Common myeloid progenitor, CD34-positive (primary cell): Measurements from ENCODE around the gene SYNDIG1.
A peak's percentile ranks its signal among the peaks of the same experiment; 100 is the strongest.

Source experiments
- CTCF ChIA-PET: fragments of 350-600 bp; sonication (Branson Sonifier 250); formaldehyde crosslinking; loops from one replicate; lab custom pipeline; 2021; ENCODE audit warnings: antibody characterized with exemption; lab: Charles Lee
- POLR2A ChIA-PET: fragments of 350-600 bp; sonication (Branson Sonifier 250); formaldehyde crosslinking; loops from one replicate; lab custom pipeline; 2021; ENCODE audit warnings: antibody characterized with exemption; lab: Charles Lee
- DNase-seq, 3 donors: peaks; one replicate each; pipeline versions ENCODE4 v3.0.0 to v3.0.0-alpha.2; 2013
- H3K27ac ChIP-seq, 2 experiments: 1 replicate in 1 of 2; 2 replicates in 1 of 2; pipeline ENCODE4 v1.7.0; 2013; ENCODE audit warnings: inconsistent platforms in 2 of 2, low read length in 2 of 2, mild to moderate bottlenecking in 2 of 2, low read depth in 1 of 2, moderate library complexity in 1 of 2; ENCODE audit not compliant: severe bottlenecking in 2 of 2, insufficient read depth in 1 of 2, poor library complexity in 1 of 2
- H3K27me3 ChIP-seq, 5 experiments: replicated peaks in 2 of 5; 1 replicate in 3 of 5; 2 replicates in 2 of 5; pipeline versions ENCODE4 v1.6.1 to v1.7.0; 2013; ENCODE audit warnings: low read length in 4 of 5, mild to moderate bottlenecking in 2 of 5, moderate library complexity in 2 of 5, inconsistent platforms in 1 of 5; ENCODE audit not compliant: insufficient read depth in 5 of 5, control insufficient read depth in 4 of 5
- H3K36me3 ChIP-seq, 4 experiments: 1 replicate in 2 of 4; 2 replicates in 2 of 4; pipeline versions ENCODE4 v1.6.1 to v1.7.0; 2013; ENCODE audit warnings: low read length in 3 of 4, control low read depth in 1 of 4, mild to moderate bottlenecking in 1 of 4; ENCODE audit not compliant: control insufficient read depth in 4 of 4, insufficient read depth in 4 of 4
- H3K4me1 ChIP-seq, 4 experiments: 1 replicate in 3 of 4; 2 replicates in 1 of 4; pipeline versions ENCODE4 v1.6.1 to v1.7.1; 2013; ENCODE audit warnings: low read length in 3 of 4, mild to moderate bottlenecking in 3 of 4, control low read depth in 1 of 4, inconsistent platforms in 1 of 4, moderate library complexity in 1 of 4; ENCODE audit not compliant: control insufficient read depth in 4 of 4, insufficient read depth in 4 of 4; ENCODE audit errors: control extremely low read depth in 1 of 4
- H3K4me3 ChIP-seq, 7 experiments: 1 replicate in 4 of 7; 2 replicates in 3 of 7; pipeline versions ENCODE4 v1.5.1 to v1.7.0; 2013; ENCODE audit warnings: mild to moderate bottlenecking in 7 of 7, low read length in 6 of 7, moderate library complexity in 6 of 7, inconsistent platforms in 2 of 7, low read depth in 2 of 7, control low read depth in 1 of 7; ENCODE audit not compliant: insufficient read depth in 4 of 7, control insufficient read depth in 1 of 7; ENCODE audit errors: extremely low read depth in 1 of 7
- H3K9me3 ChIP-seq, 5 experiments: 1 replicate in 4 of 5; 2 replicates in 1 of 5; pipeline versions ENCODE4 v1.6.1 to v1.7.1; 2013; ENCODE audit warnings: low read length in 4 of 5, mild to moderate bottlenecking in 2 of 5, inconsistent platforms in 1 of 5, low read depth in 1 of 5, moderate library complexity in 1 of 5; ENCODE audit not compliant: control insufficient read depth in 4 of 5, insufficient read depth in 2 of 5; ENCODE audit errors: control extremely low read depth in 1 of 5
- WGBS: methylation state at CpG from one replicate; pipeline ENCODE4 v1.1.5; 2013; ENCODE audit not compliant: insufficient coverage; 5-methylcytosine and 5-hydroxymethylcytosine counted together

SYNDIG1 gene

DNA sequence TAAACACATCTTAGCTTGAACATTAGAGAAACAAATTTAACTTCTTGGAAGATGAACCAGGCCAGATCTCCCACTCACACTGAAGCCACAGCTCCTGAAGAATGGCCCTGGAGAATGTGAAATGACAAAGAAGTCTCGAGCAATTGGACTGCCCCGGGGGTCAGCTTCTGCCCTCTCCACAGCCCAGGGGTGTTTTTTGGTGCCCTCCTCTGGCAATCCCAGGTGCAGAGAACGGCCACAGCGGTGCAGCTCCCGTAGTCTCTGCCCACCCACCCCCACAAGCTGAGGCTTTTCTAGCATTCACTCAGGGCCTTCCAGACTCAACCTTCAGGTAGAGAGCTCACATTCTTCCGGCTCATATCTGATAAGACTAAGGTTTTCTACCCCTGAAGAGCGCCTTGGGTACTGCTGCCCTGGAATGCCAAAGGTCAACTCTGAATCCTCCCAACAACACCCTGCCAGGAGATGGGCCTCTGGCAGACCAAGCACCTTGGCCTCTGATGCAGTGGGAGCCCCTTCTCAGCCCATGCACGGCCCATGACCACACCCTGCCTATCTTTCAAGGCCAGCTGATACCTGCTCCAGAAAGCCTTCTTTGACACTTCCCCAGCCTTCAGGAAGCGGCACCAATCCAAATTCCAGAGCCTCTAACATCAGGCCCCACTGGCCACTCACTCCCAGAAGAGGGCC, 208.3 kb downstream of the SYNDIG1 start:
- no peak overlapping the region for H3K4me3 ChIP-seq
- H3K27me3 ChIP-seq = no peaks in the 10 kb centered on the region
- WGBS = 96% methylated on average over 7 of the region's 9 CpGs
- DNase-seq = no peak
- peaks cover 0 to 8% (median 3%) of the 10 kb centered on the region in 4 experiments for H3K4me1 ChIP-seq
- H3K27ac ChIP-seq = no peak overlapping the region
- CTCF ChIA-PET = interaction anchor here (1.2 kb wide), 1 partner anchor 17 kb away, joined by 3 read pairs; no protein-coding TSS in a partner anchor
- no peaks in the 10 kb centered on the region for H3K36me3 ChIP-seq
- H3K9me3 ChIP-seq = no peaks in the 10 kb centered on the region
- POLR2A ChIA-PET = no interaction called here

DNA sequence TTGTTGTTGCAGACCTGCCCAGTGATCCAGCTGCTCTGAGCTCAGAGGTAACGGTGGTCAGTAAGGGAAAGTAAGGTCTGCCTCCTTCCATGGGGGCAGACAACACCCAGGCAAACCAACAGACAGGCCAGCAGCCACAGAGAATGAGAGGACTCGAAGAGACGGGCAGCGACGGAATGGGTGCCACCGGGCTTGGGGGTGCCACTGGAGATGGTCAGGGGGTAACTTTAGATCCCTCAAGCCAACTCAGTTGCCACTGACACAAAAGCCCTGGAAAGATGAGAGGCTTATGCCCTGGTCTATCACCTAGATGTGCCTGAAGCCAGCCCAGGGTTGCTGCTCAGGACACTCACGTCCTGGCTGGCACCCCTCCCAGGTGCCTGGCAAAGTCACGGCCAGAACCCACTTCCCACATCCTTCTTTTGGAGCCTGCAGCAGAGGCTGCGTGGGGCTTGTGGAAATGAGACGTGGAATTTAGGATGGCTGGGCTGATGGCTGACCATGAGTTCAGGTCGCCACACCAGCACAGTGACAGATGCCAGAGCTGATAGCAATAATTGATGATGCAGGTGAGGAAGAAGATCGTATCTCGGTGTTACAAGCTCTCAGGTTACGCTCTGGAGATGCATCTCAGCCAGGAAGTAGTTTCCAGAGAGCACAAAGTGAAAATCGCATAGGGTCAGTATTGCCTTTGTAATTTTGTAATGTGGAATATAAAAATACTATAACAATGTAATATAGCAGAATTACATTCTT, 209.1 kb downstream of the SYNDIG1 start:
- Histone ChIP-seq H3K4me3 (no peak overlapping the region), H3K4me1 (peaks cover 0 to 11% (median 4%) of the 10 kb centered on the region in 4 experiments), H3K27me3 (no peaks in the 10 kb centered on the region), H3K9me3 (no peaks in the 10 kb centered on the region), H3K36me3 (no peaks in the 10 kb centered on the region), H3K27ac (no peak overlapping the region)
- ChIA-PET POLR2A (no interaction called here), CTCF (no interaction called here)
- DNase-seq = no peak
- 87% methylated on average over 9 of the region's 15 CpGs for WGBS

- CTCF ChIA-PET = interaction anchor here (1.5 kb wide), 1 partner anchor 12 kb away, joined by 3 read pairs; no protein-coding TSS in a partner anchor
- H3K36me3 ChIP-seq = no peaks in the 10 kb centered on the region
- POLR2A ChIA-PET = interaction anchor here (0.6 kb wide), 1 partner anchor 64 kb away, joined by 3 read pairs; no protein-coding TSS in a partner anchor
- 100% methylated on average over 8 of the region's 9 CpGs for WGBS
- H3K27ac ChIP-seq = no peak overlapping the region
- H3K27me3 ChIP-seq = no peaks in the 10 kb centered on the region
- DNase-seq = no peak
- no peak overlapping the region for H3K4me3 ChIP-seq
- H3K4me1 ChIP-seq = peaks cover 0 to 22% (median 15%) of the 10 kb centered on the region in 4 experiments
- H3K9me3 ChIP-seq = no peaks in the 10 kb centered on the region
Measured at GRCh38 chr20:24679448-24680047, 210.1 kb downstream of the SYNDIG1 start.

GRCh38 chr20:24681634-24682495, 212.4 kb downstream of the SYNDIG1 start:
- H3K4me1 ChIP-seq = peaks cover 4 to 34% (median 29%) of the 10 kb centered on the region in 4 experiments
- POLR2A ChIA-PET = no interaction called here
- H3K27ac ChIP-seq = no peak overlapping the region
- H3K9me3 ChIP-seq = no peaks in the 10 kb centered on the region
- H3K36me3 ChIP-seq = no peaks in the 10 kb centered on the region
- DNase-seq = no peak
- H3K27me3 ChIP-seq = no peaks in the 10 kb centered on the region
- WGBS = 88% methylated on average over 11 of the region's 14 CpGs
- no peak overlapping the region for H3K4me3 ChIP-seq
- CTCF ChIA-PET = interaction anchor here (1.1 to 1.4 kb wide), 2 partner anchors 13 to 213 kb away, joined by 3 to 4 read pairs; no protein-coding TSS in a partner anchor

DNA sequence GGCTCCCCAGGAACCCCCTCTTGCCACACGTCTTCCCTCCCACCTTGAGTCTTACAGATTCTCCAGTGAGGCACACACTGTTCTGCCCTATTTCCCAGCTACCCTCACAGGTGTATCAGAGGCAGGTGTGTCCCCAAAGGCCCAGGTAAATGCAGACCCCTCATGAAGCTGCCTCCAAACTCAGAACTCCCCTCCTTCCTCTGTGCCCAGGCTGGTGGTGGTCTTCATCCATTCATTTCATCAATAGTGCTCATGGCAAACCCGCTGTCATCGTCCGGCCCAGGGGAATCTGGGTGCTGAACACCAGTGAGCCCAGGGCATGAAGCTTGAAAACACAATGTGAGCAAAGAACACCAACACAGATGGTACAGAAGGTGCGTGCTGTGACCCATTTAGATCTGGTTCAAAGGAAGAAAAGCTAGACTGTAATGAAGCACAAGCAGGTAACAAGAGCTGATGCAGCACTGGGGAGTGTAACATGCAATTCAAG, 213.1 kb downstream of the SYNDIG1 start:
- H3K9me3 ChIP-seq = no peaks in the 10 kb centered on the region
- H3K27me3 ChIP-seq = no peaks in the 10 kb centered on the region
- ChIA-PET POLR2A (interaction anchor here (0.5 kb wide), 1 partner anchor 1328 kb away, joined by 3 read pairs; no protein-coding TSS in a partner anchor), CTCF (interaction anchor here (1.1 to 1.4 kb wide), 2 partner anchors 14 to 214 kb away, joined by 3 to 4 read pairs; no protein-coding TSS in a partner anchor)
- H3K27ac ChIP-seq = no peak overlapping the region
- WGBS = 100% methylated on average over 5 of the region's 5 CpGs
- H3K4me1 ChIP-seq = peaks cover 4 to 34% (median 29%) of the 10 kb centered on the region in 4 experiments
- H3K4me3 ChIP-seq = no peak overlapping the region
- H3K36me3 ChIP-seq = no peaks in the 10 kb centered on the region
- no peak for DNase-seq

- WGBS = 69% methylated on average over 7 of the region's 7 CpGs
- Histone ChIP-seq H3K4me1 (peaks cover 4 to 34% (median 29%) of the 10 kb centered on the region in 4 experiments), H3K27ac (no peak overlapping the region), H3K27me3 (no peaks in the 10 kb centered on the region), H3K36me3 (no peaks in the 10 kb centered on the region), H3K4me3 (no peak overlapping the region), H3K9me3 (no peaks in the 10 kb centered on the region)
- ChIA-PET POLR2A (interaction anchor here (0.7 kb wide), 1 partner anchor 360 kb away, joined by 4 read pairs; no protein-coding TSS in a partner anchor), CTCF (interaction anchor here (0.8 to 1.4 kb wide), 3 partner anchors 15 to 94 kb away, joined by 3 read pairs; no protein-coding TSS in a partner anchor)
- DNase-seq = peak in 2 of 3 donors; percentile 36 to 37
Measured at GRCh38 chr20:24683676-24684075, 214.2 kb downstream of the SYNDIG1 start.
